Osteoblast (primary cell): ENCODE measurements around the gene NDUFV2. TPM values are rescaled to one million over a fixed set of nuclear protein-coding genes. Genes with fewer than 3 reads are reported as not detected.

Experiments used
- DNase-seq: peaks from one replicate; pipeline ENCODE4 v3.0.0; 2011; ENCODE audit warnings: low spot score, mixed read lengths; ENCODE audit not compliant: insufficient read length; ENCODE audit errors: missing footprints
- H2AFZ ChIP-seq: 2 replicates; pipeline ENCODE4 v1.6.0; 2011; ENCODE audit warnings: mild to moderate bottlenecking, low read length
- H3K27ac ChIP-seq: 2 replicates; pipeline ENCODE4 v1.5.1; 2011; ENCODE audit warnings: mild to moderate bottlenecking, low read depth, low read length, moderate library complexity
- H3K27me3 ChIP-seq: 2 replicates; pipeline ENCODE4 v1.6.0; 2012; ENCODE audit warnings: mild to moderate bottlenecking, control low read depth, inconsistent platforms, low read length, moderate library complexity; ENCODE audit not compliant: insufficient read depth
- H3K36me3 ChIP-seq: 2 replicates; pipeline ENCODE4 v1.5.1; 2011; ENCODE audit warnings: mild to moderate bottlenecking, low read length, control low read depth, moderate library complexity; ENCODE audit not compliant: insufficient read depth
- H3K4me1 ChIP-seq: 2 replicates; pipeline ENCODE4 v1.5.1; 2011; ENCODE audit warnings: mild to moderate bottlenecking, low read length, control low read depth, moderate library complexity; ENCODE audit not compliant: insufficient read depth
- H3K4me2 ChIP-seq: 2 replicates; pipeline ENCODE4 v1.6.0; 2011; ENCODE audit warnings: mild to moderate bottlenecking, low read length; ENCODE audit not compliant: insufficient read depth
- H3K4me3 ChIP-seq: fragments of 200-600 bp; sonication (generic); 3 replicates; pipeline ENCODE4 v1.5.1; 2012; ENCODE audit warnings: mild to moderate bottlenecking, low read length, inconsistent platforms; ENCODE audit not compliant: insufficient read depth
- H3K79me2 ChIP-seq: 2 replicates; pipeline ENCODE4 v1.6.0; 2012; ENCODE audit warnings: mild to moderate bottlenecking, low read length, control low read depth, inconsistent platforms; ENCODE audit not compliant: insufficient read depth
- H3K9me3 ChIP-seq: 2 replicates; pipeline ENCODE4 v1.5.1; 2011; ENCODE audit warnings: low read depth, low read length, control low read depth
- H4K20me1 ChIP-seq: 2 replicates; pipeline ENCODE4 v1.6.0; 2012; ENCODE audit warnings: mild to moderate bottlenecking, low read length, control low read depth; ENCODE audit not compliant: insufficient read depth
- CTCF ChIP-seq: IDR thresholded peaks from 2 replicates; pipeline ENCODE4 v1.5.1; 2011; ENCODE audit warnings: mild to moderate bottlenecking, low read depth, low read length, moderate library complexity; ENCODE audit errors: extremely low read depth
- total RNA-seq: library from RNA; depleted of rRNA; stranded (reverse); fragments of >200 nt; gene quantifications from 2 replicates; pipeline ENCODE4 v1.2.3, GENCODE V29; 2012

NDUFV2 gene
- total RNA-seq, 1 donor, result 95.9 TPM

GRCh38 chr18:9113468-9114149 is 11.1 kb downstream of the NDUFV2 start:
- Histone ChIP-seq H3K9me3 (no peaks in the 10 kb centered on the region), H4K20me1 (peaks cover 41% of the 10 kb centered on the region), H3K27ac (peak overlapping the region; percentile 20), H3K79me2 (peaks cover 99% of the 10 kb centered on the region), H3K4me1 (peaks cover 41% of the 10 kb centered on the region), H3K27me3 (no peaks in the 10 kb centered on the region), H3K36me3 (peaks cover 7% of the 10 kb centered on the region), H2AFZ (no peak overlapping the region), H3K4me3 (no peak overlapping the region), H3K4me2 (no peak overlapping the region)
- TF ChIP-seq CTCF, result no peak
- no peak for DNase-seq

- H3K36me3 ChIP-seq, result peaks cover 26% of the 10 kb centered on the region
- H3K79me2 ChIP-seq, result peaks cover 97% of the 10 kb centered on the region
- H2AFZ ChIP-seq, result no peak overlapping the region
- no peak for TF ChIP-seq CTCF
- no peaks in the 10 kb centered on the region for H3K9me3 ChIP-seq
- H3K27ac ChIP-seq, result no peak overlapping the region
- H3K4me1 ChIP-seq, result peaks cover 30% of the 10 kb centered on the region
- no peak overlapping the region for H3K4me3 ChIP-seq
- peak; percentile 19 for DNase-seq
- H3K4me2 ChIP-seq, result no peak overlapping the region
- peaks cover 23% of the 10 kb centered on the region for H4K20me1 ChIP-seq
- no peaks in the 10 kb centered on the region for H3K27me3 ChIP-seq
Observed at GRCh38 chr18:9115984-9116383, 13.5 kb downstream of the NDUFV2 start.

- Histone ChIP-seq H3K27me3 (no peaks in the 10 kb centered on the region), H3K4me3 (no peak overlapping the region), H2AFZ (no peak overlapping the region), H3K4me1 (peaks cover 29% of the 10 kb centered on the region), H3K27ac (peak overlapping the region; percentile 81), H3K4me2 (peak overlapping the region; percentile 93), H3K9me3 (no peaks in the 10 kb centered on the region), H3K36me3 (peaks cover 36% of the 10 kb centered on the region), H3K79me2 (peaks cover 89% of the 10 kb centered on the region), H4K20me1 (peaks cover 15% of the 10 kb centered on the region)
- no peak for TF ChIP-seq CTCF
- no peak for DNase-seq
Observed at GRCh38 chr18:9117980-9118841, 15.7 kb downstream of the NDUFV2 start.

- Histone ChIP-seq H3K79me2 (peaks cover 75% of the 10 kb centered on the region), H3K4me3 (no peak overlapping the region), H3K27me3 (no peaks in the 10 kb centered on the region), H3K4me2 (no peak overlapping the region), H3K27ac (peak overlapping the region; percentile 10), H3K9me3 (no peaks in the 10 kb centered on the region), H2AFZ (no peak overlapping the region), H4K20me1 (peaks cover 3% of the 10 kb centered on the region), H3K36me3 (peaks cover 46% of the 10 kb centered on the region), H3K4me1 (peaks cover 24% of the 10 kb centered on the region)
- DNase-seq, result no peak
- TF ChIP-seq CTCF, result no peak
Observed at GRCh38 chr18:9120796-9121195, 18.3 kb downstream of the NDUFV2 start.
